ENCODE data around the gene UBFD1.

DNA sequence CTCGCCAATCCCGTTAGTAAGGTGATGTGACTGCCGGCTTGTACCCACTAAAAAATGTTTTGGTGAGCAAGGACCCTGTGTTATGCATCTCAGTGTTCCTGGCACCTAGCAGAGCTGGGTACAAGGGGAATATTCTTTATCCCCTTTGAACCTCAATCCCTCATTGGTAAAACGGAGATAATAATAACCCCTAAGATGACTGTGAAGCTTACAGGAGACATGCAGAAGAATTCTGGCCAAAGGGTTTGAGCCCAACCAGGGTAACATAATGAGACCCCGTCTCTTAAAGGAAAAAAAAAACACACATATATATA lies 48.1 kb upstream of the UBFD1 start:
- TF ChIP-seq FOSL1 (IDR thresholded peaks at IDR 0.05; ENCODE audit: insufficient read depth, low read depth, low read length) (no peak), SIN3A (conservative IDR thresholded peaks at IDR 0.05 in 1 of 2, IDR thresholded peaks at IDR 0.05 in 1 of 2; ENCODE audit: low read depth in 1 of 2, low read length in 2 of 2) (no peak), NRF1 (IDR thresholded peaks at IDR 0.05; ENCODE audit: low read depth, low read length) (no peak), TAF1 (IDR thresholded peaks at IDR 0.05; ENCODE audit: low read depth, low read length) (no peak)
- TF ChIP-seq, protein P1, sequence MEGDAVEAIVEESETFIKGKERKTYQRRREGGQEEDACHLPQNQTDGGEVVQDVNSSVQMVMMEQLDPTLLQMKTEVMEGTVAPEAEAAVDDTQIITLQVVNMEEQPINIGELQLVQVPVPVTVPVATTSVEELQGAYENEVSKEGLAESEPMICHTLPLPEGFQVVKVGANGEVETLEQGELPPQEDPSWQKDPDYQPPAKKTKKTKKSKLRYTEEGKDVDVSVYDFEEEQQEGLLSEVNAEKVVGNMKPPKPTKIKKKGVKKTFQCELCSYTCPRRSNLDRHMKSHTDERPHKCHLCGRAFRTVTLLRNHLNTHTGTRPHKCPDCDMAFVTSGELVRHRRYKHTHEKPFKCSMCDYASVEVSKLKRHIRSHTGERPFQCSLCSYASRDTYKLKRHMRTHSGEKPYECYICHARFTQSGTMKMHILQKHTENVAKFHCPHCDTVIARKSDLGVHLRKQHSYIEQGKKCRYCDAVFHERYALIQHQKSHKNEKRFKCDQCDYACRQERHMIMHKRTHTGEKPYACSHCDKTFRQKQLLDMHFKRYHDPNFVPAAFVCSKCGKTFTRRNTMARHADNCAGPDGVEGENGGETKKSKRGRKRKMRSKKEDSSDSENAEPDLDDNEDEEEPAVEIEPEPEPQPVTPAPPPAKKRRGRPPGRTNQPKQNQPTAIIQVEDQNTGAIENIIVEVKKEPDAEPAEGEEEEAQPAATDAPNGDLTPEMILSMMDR (IDR thresholded peaks at IDR 0.05; ENCODE audit: control extremely low read depth in 1 of 3, insufficient read depth in 1 of 3, low read depth in 1 of 3, low read length in 3 of 3): no peak

Data from H1 (cell line).